Measurements from ENCODE around the gene VCAN. TPM values are rescaled to one million over a fixed set of nuclear protein-coding genes. Genes with fewer than 3 reads are reported as not detected.

VCAN gene
- total RNA-seq, 8 experiments from 2014 or later, result 3.5 to 611 (median 61.0) TPM

DNA sequence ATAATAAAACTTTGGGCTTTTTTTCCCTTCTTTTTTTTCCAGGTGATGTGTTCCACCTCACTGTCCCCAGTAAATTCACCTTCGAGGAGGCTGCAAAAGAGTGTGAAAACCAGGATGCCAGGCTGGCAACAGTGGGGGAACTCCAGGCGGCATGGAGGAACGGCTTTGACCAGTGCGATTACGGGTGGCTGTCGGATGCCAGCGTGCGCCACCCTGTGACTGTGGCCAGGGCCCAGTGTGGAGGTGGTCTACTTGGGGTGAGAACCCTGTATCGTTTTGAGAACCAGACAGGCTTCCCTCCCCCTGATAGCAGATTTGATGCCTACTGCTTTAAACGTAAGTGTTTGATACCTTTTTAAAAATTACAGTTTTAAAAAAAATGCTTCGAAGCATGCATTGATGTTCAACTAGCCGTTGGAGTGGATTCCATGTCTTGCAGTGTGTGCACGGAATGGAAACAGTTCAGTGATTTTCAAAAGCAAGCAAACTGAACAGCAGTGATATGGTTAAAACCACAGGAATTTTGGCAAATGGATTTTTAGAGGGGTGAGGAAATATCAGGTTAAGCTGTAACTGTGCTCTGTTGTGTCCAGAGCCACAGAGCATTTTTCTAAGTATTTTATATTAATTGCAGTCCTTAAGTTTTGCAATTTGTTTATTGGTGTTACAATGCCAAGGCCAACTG is 40.7 kb downstream of the VCAN start:
- WGBS, 10 experiments, result 40 to 98% (median 89%) methylated on average over 1 to 12 of the region's 13 CpGs; no CpG with 5 or more reads in 3 of the 10 experiments
- Histone ChIP-seq H3K4me3 (no peak overlapping the region), H3K27ac (no peak overlapping the region), H3K4me1 (replicated peaks in 1 of 2) (peaks cover 6 to 10% of the 10 kb centered on the region in 2 donors)
- ATAC-seq (replicated peaks in 6 of 8), result no peak
- in situ Hi-C loops (cut with MboI; ENCODE audit: low pct_unique_long_range_greater_than_20kb in 2 of 9, low sequenced_read_pairs in 9 of 9, unreplicated experiment in 9 of 9), result no loop called here

DNA sequence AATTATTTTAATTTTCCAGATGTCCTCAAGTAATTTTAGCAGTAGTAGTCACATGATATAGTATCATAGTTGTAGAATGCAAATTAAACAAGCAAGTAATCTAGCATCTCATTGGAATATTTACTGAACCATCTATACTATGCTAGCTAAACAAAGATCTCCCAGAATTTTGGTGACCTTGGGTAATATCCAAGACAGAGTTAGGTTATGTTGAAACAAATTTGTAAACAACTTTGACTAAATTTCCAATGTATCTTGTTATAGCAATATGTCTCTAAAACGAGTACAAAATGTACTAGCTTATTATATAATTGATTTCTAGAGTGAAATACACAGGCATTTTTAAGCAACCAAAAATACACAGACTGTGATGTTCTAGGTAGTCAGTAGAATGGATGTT is 41.5 kb downstream of the VCAN start:
- Histone ChIP-seq H3K27ac (no peak overlapping the region), H3K4me3 (no peak overlapping the region), H3K4me1 (replicated peaks in 1 of 2) (peaks cover 6 to 10% of the 10 kb centered on the region in 2 donors)
- 0 to 100% (median 100%) methylated on average over 1 of the region's 1 CpG; no CpG with 5 or more reads in 4 of the 10 experiments for WGBS, 10 experiments
- in situ Hi-C loops (cut with MboI; ENCODE audit: low pct_unique_long_range_greater_than_20kb in 2 of 9, low sequenced_read_pairs in 9 of 9, unreplicated experiment in 9 of 9), result no loop called here
- ATAC-seq (replicated peaks in 6 of 8), result no peak

DNA sequence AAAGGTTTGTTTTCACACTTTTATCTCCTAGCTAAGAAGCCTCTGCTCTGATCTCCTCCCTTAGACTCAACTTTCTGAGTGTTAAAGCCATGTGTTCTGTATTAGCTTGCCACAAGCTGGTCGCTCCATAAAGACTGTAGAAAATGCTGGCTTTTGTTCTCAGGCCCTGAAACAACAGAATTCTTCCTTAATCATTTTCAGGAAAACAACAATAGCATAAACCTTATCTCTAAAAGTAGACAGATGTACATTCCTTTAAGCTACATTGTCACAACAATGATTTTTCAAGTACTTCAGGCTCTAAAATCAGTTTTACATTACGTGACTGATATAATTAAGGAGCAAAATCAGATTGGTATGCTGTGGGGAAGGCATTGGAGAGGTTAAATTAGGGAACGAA is 41.9 kb downstream of the VCAN start:
- Histone ChIP-seq H3K27ac (no peak overlapping the region), H3K4me3 (no peak overlapping the region), H3K4me1 (replicated peaks in 1 of 2) (peaks cover 6 to 10% of the 10 kb centered on the region in 2 donors)
- in situ Hi-C loops (cut with MboI; ENCODE audit: low pct_unique_long_range_greater_than_20kb in 2 of 9, low sequenced_read_pairs in 9 of 9, unreplicated experiment in 9 of 9), result no loop called here
- no peak for ATAC-seq (replicated peaks in 6 of 8)
- 7 to 100% (median 78%) methylated on average over 1 to 3 of the region's 3 CpGs; no CpG with 5 or more reads in 1 of the 10 experiments for WGBS, 10 experiments

DNA sequence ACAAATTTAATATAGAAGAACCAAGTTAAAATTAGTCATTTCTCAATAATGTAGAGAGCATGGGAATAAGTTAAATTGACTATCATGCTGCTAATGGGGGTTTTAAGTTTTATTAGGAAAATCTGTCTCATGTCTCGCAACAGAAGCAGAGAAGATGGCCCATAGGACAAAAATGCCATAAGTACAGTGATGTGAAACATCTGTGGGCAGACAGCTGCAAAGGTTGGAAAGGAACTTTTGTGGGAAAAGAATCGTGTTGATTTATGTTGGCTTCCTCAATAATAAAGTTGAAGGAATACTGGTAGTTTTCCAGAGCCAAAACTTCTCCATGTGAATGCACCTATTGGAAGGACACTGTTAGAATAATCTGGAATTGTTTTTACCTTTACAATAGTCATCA is 44.8 kb downstream of the VCAN start:
- H3K4me3 ChIP-seq, result no peak overlapping the region
- no peak overlapping the region for H3K27ac ChIP-seq
- H3K4me1 ChIP-seq (replicated peaks in 1 of 2), result no peaks in the 10 kb centered on the region
- in situ Hi-C loops (cut with MboI; ENCODE audit: low pct_unique_long_range_greater_than_20kb in 2 of 9, low sequenced_read_pairs in 9 of 9, unreplicated experiment in 9 of 9), result no loop called here
- 20 to 100% (median 92%) methylated on average over 1 to 2 of the region's 2 CpGs; no CpG with 5 or more reads in 1 of the 10 experiments for WGBS, 10 experiments
- no peak for ATAC-seq (replicated peaks in 6 of 8)

DNA sequence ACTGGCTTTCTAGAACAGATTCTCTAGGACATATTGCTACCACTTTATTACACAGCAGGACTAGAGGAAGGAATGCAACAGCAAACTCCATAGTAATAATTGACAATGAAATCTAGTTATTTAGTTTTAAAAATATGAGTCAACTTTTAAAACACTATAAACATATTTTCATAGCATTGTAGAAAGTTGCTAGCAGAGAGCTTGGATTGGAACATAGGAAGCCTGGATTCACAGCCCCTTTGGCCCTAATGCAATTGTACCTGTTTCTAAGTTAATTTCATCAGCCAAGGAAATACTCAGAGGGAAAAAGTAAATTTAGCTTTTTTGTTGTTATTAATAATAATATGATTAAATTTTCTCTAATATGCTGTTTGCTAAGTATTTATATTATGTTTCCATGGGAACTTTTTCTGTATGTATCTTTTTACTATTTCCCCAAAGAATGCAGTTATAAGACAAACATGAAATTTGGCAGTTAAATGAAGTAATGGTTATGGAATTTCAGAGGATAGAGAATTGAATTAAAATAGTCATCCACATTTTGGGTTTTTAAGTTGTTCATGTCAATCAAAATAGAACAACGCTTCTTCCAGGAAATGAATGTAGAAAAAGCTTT is 45.6 kb downstream of the VCAN start:
- in situ Hi-C loops (cut with MboI; ENCODE audit: low pct_unique_long_range_greater_than_20kb in 2 of 9, low sequenced_read_pairs in 9 of 9, unreplicated experiment in 9 of 9), result no loop called here
- Histone ChIP-seq H3K4me1 (replicated peaks in 1 of 2) (no peaks in the 10 kb centered on the region), H3K27ac (no peak overlapping the region), H3K4me3 (no peak overlapping the region)
- 90 to 100% (median 100%) methylated on average over 1 of the region's 1 CpG; no CpG with 5 or more reads in 1 of the 10 experiments for WGBS, 10 experiments
- ATAC-seq (replicated peaks in 6 of 8), result no peak

DNA sequence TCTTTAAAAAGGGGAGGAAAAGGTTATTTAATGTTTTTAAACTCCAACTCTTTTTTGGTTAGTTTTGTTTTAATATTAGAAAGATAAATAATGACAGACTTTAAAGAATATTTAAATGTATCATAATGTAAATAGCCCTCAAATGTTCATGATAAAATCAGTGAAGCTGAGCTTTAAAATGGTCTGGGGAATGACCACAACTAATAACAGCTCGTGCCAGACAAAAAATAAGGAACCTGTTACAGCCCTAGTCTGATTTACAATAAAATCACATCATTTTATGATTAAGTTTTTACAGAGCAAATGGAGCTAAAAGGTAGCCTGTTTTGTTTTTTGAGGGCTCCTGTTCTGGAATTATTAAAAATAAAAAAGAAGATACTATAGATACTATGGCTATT is 46.1 kb downstream of the VCAN start:
- H3K4me3 ChIP-seq, result no peak overlapping the region
- 0 to 100% (median 95%) methylated on average over 1 of the region's 1 CpG for WGBS, 10 experiments
- ATAC-seq (replicated peaks in 6 of 8), result no peak
- H3K27ac ChIP-seq, result no peak overlapping the region
- no peaks in the 10 kb centered on the region for H3K4me1 ChIP-seq (replicated peaks in 1 of 2)
- in situ Hi-C loops (cut with MboI; ENCODE audit: low pct_unique_long_range_greater_than_20kb in 2 of 9, low sequenced_read_pairs in 9 of 9, unreplicated experiment in 9 of 9), result no loop called here

DNA sequence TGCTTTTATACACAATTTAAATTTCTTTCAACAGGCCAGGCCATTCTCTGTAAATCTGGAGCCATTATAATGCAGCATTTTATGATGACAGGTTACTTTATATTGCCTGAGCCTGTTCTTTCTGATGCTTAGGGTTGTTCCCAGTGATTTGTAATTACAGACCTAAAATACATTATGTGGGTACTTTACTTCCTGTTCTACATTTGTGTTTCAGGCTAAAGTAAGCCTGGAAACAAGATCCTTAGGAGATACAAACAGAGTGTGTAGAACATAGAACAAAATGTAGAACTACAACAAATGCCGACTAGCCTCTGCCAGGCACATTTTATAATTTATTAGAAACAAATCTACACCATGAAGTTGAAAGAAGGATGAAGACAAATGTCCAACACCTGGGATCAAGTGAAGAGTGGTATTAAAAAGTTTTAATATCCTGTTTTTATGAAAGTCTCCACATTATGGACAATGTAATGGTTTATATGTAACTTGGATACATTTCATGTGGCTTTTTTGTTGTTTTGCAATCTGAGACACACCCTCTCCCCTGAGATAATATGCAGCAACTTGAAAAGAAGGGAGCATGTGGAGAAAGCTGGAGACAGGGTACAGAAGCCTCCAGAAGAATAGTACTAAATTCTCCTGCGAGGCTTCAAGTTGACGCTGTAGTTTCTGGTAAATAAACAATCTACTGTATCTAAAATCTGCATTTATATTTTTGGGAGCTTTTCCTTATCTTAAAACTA is 46.9 kb downstream of the VCAN start:
- no peak overlapping the region for H3K27ac ChIP-seq
- no peaks in the 10 kb centered on the region for H3K4me1 ChIP-seq (replicated peaks in 1 of 2)
- WGBS, 10 experiments, result 13 to 100% (median 88%) methylated on average over 1 to 3 of the region's 3 CpGs; no CpG with 5 or more reads in 2 of the 10 experiments
- no peak overlapping the region for H3K4me3 ChIP-seq
- ATAC-seq (replicated peaks in 6 of 8), result peak in 2 of 8 experiments; percentile 82 to 98
- in situ Hi-C loops (cut with MboI; ENCODE audit: low pct_unique_long_range_greater_than_20kb in 2 of 9, low sequenced_read_pairs in 9 of 9, unreplicated experiment in 9 of 9), result no loop called here

DNA sequence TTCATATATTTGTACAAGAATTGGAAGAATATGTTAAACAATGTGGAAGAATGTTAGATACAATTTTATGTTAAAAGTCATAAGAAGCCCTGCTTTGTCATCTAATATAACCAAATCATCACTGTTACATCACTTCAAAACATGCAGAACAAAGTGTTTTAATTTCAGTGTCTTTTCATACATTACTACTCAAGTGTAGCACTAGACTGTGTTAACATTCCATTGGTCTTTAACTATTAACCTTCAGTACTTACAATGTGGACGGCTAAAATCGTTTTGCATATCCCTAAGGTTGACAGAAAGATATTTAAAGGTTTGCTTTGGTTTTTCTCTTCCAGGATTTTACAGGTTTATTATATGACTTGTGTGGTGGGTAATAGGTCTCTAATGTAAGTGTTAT is 50.9 kb downstream of the VCAN start:
- Histone ChIP-seq H3K4me1 (replicated peaks in 1 of 2) (no peaks in the 10 kb centered on the region), H3K4me3 (no peak overlapping the region), H3K27ac (no peak overlapping the region)
- no peak for ATAC-seq (replicated peaks in 6 of 8)
- in situ Hi-C loops (cut with MboI; ENCODE audit: low pct_unique_long_range_greater_than_20kb in 2 of 9, low sequenced_read_pairs in 9 of 9, unreplicated experiment in 9 of 9), result no loop called here
- WGBS, 10 experiments, result 64 to 100% (median 94%) methylated on average over 1 to 2 of the region's 2 CpGs; no CpG with 5 or more reads in 2 of the 10 experiments

DNA sequence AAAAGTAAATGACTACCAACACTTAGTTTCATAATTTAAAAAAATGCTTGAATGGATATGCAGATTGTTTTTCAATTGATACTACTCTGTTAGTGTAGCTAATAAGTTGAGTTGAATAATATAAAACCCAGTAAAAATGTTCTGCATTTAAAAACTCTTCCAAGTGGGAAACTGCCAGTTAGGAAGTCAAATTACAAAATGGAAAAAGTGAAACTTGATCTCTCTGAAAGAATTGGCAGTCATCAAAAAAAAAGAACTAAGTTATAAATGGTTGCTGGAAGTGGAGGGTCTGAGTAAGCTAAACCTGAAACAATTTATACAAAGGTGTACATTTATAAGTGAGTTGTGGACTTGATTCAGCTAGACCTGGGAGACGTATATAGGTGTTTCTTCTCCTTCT is 52.4 kb downstream of the VCAN start:
- in situ Hi-C loops (cut with MboI; ENCODE audit: low pct_unique_long_range_greater_than_20kb in 2 of 9, low sequenced_read_pairs in 9 of 9, unreplicated experiment in 9 of 9), result no loop called here

DNA sequence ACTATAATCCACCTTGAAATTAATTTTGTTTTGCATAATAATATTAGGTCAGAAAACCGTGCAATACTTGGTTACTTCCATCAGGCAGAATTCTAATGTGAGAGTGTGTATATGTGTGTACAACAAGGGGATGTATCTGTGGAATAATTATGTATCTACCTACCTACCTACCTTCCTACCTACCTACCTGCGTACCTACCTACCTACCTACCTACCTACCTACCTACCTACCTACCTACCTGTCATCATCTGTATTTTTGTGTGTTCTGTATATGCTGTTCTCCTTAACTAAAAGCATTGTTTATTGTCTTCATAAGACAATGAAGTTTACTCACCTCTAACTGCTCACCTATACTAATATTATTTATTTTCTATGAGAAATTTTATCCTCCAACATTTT is 52.8 kb downstream of the VCAN start:
- in situ Hi-C loops (cut with MboI; ENCODE audit: low pct_unique_long_range_greater_than_20kb in 2 of 9, low sequenced_read_pairs in 9 of 9, unreplicated experiment in 9 of 9), result no loop called here
- WGBS, 10 experiments, result 57 to 100% (median 97%) methylated on average over 1 to 2 of the region's 2 CpGs; no CpG with 5 or more reads in 2 of the 10 experiments
- no peak overlapping the region for H3K4me3 ChIP-seq
- H3K27ac ChIP-seq, result no peak overlapping the region
- no peak for ATAC-seq (replicated peaks in 6 of 8)
- H3K4me1 ChIP-seq (replicated peaks in 1 of 2), result no peaks in the 10 kb centered on the region

More for the DNA sequence above, 52.4 kb downstream of the VCAN start:
- no peak overlapping the region for H3K27ac ChIP-seq
- no peak overlapping the region for H3K4me3 ChIP-seq
- 80 to 100% (median 100%) methylated on average over 1 of the region's 1 CpG; no CpG with 5 or more reads in 3 of the 10 experiments for WGBS, 10 experiments
- H3K4me1 ChIP-seq (replicated peaks in 1 of 2), result no peaks in the 10 kb centered on the region
- ATAC-seq (replicated peaks in 6 of 8), result no peak

DNA sequence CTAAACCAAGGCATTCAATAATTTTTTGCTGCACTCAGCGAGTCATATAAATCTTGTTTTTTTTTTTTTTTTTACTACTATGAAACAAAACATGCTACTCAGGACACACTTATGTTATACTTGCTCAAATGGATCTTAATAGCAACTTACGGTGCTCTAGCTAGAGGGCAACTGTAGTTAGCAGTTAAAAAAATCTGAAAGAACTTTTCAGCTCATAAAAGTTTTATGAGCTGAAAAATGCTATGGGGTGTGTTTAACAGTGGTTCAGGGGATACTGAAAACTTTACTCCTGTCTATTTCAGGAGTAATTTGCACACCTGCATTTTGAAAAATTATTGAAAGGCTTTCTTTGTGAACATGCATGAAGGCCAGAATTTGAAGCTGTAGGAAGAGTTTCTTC is 53.4 kb downstream of the VCAN start:
- peaks cover 0 to under 1% of the 10 kb centered on the region in 2 donors for H3K4me1 ChIP-seq (replicated peaks in 1 of 2)
- no peak for ATAC-seq (replicated peaks in 6 of 8)
- H3K4me3 ChIP-seq, result no peak overlapping the region
- WGBS, 10 experiments, result 37 to 100% (median 92%) methylated on average over 1 to 2 of the region's 2 CpGs
- H3K27ac ChIP-seq, result no peak overlapping the region
- in situ Hi-C loops (cut with MboI; ENCODE audit: low pct_unique_long_range_greater_than_20kb in 2 of 9, low sequenced_read_pairs in 9 of 9, unreplicated experiment in 9 of 9), result no loop called here

DNA sequence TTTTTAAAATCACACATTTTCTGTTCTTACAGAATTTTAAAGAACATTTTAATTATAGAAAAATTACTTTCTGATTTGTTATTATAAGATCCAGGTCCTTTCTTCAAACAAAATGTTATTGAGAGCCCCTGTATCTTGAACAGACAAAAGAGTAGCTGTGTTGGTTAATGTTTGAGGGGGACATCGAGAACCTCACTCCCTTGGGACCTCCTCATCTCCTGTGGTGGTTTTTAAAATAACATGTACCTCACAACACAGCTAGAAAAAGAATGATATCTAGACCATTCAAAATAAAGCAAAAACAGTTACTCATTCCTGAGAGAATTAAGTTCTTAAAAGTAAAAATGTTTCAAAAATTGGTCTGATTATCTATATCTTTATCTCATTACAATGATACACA is 54.7 kb downstream of the VCAN start:
- Histone ChIP-seq H3K4me1 (replicated peaks in 1 of 2) (peaks cover 7 to 11% of the 10 kb centered on the region in 2 donors), H3K27ac (no peak overlapping the region), H3K4me3 (no peak overlapping the region)
- 75 to 100% (median 100%) methylated on average over 1 of the region's 1 CpG; no CpG with 5 or more reads in 5 of the 10 experiments for WGBS, 10 experiments
- no peak for ATAC-seq (replicated peaks in 6 of 8)
- in situ Hi-C loops (cut with MboI; ENCODE audit: low pct_unique_long_range_greater_than_20kb in 2 of 9, low sequenced_read_pairs in 9 of 9, unreplicated experiment in 9 of 9), result no loop called here

DNA sequence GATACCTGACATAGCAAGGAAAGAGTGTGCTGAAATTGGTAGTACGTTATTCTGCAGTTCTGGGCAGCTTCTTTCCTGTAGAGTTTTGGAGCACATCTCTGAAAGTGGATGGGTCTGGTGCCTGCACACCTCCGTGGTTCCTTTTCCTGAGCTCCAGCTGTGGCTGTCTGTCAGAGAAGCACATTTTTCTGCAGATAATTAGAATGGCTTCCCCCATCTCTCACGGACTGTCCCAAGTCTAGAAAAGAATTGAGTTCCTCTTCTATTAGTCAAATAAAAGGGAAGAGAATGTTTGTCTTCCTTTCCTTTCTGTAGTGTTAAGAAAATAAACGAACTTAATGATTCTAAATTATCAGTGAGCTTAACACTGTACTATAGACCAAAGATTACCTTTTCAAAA is 55.7 kb downstream of the VCAN start:
- ATAC-seq (replicated peaks in 6 of 8), result no peak
- Histone ChIP-seq H3K27ac (no peak overlapping the region), H3K4me3 (no peak overlapping the region), H3K4me1 (replicated peaks in 1 of 2) (peaks cover 7 to 13% of the 10 kb centered on the region in 2 donors)
- WGBS, 10 experiments, result 47 to 100% (median 88%) methylated on average over 1 to 4 of the region's 4 CpGs; no CpG with 5 or more reads in 2 of the 10 experiments
- in situ Hi-C loops (cut with MboI; ENCODE audit: low pct_unique_long_range_greater_than_20kb in 2 of 9, low sequenced_read_pairs in 9 of 9, unreplicated experiment in 9 of 9), result no loop called here

Data from motor neuron (in vitro differentiated cells).